Measurements from ENCODE around the gene NFYA. TPM values are rescaled to one million over a fixed set of nuclear protein-coding genes. Genes with fewer than 3 reads are reported as not detected.

Gene NFYA
- total and polyA plus RNA-seq, 2 of the 13 experiments (the other 11 are each of a cell fraction or from before 2014, with no cell fraction given): 16.0 to 22.9 TPM

DNA sequence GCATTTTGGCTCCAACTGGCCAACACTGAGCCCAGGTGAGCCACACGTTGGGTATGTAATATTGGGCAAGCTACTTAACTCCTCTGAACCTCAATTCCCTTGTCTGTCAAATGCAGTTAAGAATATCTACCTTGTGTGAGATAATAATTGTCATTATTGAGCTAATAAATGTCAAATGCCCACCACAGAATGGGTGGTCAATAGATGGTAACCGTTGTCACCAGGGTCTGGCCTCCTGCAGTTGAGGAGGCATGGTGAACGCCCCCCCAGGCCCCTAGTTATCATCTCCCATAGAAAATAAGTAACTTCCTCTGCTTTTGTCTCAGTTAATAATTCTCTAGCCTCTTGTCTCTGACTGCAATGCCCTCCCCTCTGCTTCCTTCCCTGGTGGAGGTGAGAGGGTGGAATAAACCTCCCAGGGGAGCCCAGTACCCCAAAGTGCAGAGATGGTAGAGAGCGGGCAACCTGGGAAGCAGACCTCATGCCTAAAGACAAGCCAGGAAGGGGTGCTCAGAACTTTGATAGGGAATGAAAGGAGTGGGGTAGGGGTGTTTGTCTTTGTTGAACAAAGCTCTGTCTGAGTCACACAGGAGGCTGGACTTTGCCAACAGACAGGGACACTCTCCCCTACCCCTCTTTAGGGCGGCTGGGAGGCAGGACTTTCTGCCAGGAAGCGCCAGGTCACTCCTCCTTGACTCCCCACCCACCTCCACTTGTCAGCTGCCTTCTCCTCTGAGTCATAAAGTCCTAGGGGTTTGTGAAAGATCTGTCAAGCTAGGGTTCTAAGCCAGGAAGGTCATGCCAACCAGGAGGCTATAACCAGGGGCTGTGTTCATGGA, 32.5 kb upstream of the NFYA start (continued):
- TF ChIP-seq ZNF350 (CRISPR knock-in tag; IDR thresholded peaks at IDR 0.05; ENCODE audit: borderline replicate concordance, low read depth) (peak; percentile 59; the same call in 1 of the 2 replicates), THAP11 (CRISPR knock-in tag; IDR thresholded peaks at IDR 0.05) (peak; percentile 53; the same call in 1 of the 2 replicates), ATM (IDR thresholded peaks at IDR 0.05; ENCODE audit: borderline replicate concordance) (no peak), NFYB (CRISPR knock-in tag; IDR thresholded peaks at IDR 0.05) (0 out of 2 replicates have a peak, but pooled peaks have one; percentile 16), SOX5 (CRISPR knock-in tag; IDR thresholded peaks at IDR 0.05; ENCODE audit: borderline replicate concordance) (peak; percentile 84; the same call in 1 of the 2 replicates), ZNF256 (CRISPR knock-in tag; conservative IDR thresholded peaks at IDR 0.05) (no peak; the same call in 1 of the 2 replicates), DNMT1 (CRISPR knock-in tag; IDR thresholded peaks at IDR 0.05) (no peak), GATAD1 (CRISPR knock-in tag; IDR thresholded peaks at IDR 0.05) (0 out of 2 replicates have a peak, but pooled peaks have one; percentile 43), ZNF629 (CRISPR knock-in tag; conservative IDR thresholded peaks at IDR 0.05) (peak; percentile 17; the same call in 1 of the 2 replicates), ZNF180 (CRISPR knock-in tag; IDR thresholded peaks at IDR 0.05; ENCODE audit: borderline replicate concordance, low read depth) (no peak), ISL2 (CRISPR knock-in tag; IDR thresholded peaks at IDR 0.05) (peak; percentile 48; the same call in 1 of the 2 replicates), EZH2 (conservative IDR thresholded peaks at IDR 0.05; ENCODE audit: low read depth, low read length) (no peak), GLI4 (CRISPR knock-in tag; IDR thresholded peaks at IDR 0.05; ENCODE audit: borderline replicate concordance) (no peak), BORCS8-MEF2B (CRISPR knock-in tag; IDR thresholded peaks at IDR 0.05) (no peak), ZNF232 (CRISPR knock-in tag; IDR thresholded peaks at IDR 0.05; ENCODE audit: borderline replicate concordance) (0 out of 2 replicates have a peak, but pooled peaks have one; percentile 55), TAF1 (CRISPR knock-in tag; IDR thresholded peaks at IDR 0.05) (no peak; the same call in 1 of the 2 replicates), AGO1 (IDR thresholded peaks at IDR 0.05; ENCODE audit: low read depth, low read length, poor library complexity, severe bottlenecking) (no peak), ZNF441 (CRISPR knock-in tag; IDR thresholded peaks at IDR 0.05; ENCODE audit: borderline replicate concordance) (peak; percentile 83; the same call in 1 of the 2 replicates), ZNF547 (CRISPR knock-in tag; IDR thresholded peaks at IDR 0.05) (peak; percentile 86), ZNF367 (CRISPR knock-in tag; IDR thresholded peaks at IDR 0.05; ENCODE audit: borderline replicate concordance) (no peak), BHLHE40 (IDR thresholded peaks at IDR 0.05; ENCODE audit: low read length) (no peak)
- TF ChIP-seq, protein P1, sequence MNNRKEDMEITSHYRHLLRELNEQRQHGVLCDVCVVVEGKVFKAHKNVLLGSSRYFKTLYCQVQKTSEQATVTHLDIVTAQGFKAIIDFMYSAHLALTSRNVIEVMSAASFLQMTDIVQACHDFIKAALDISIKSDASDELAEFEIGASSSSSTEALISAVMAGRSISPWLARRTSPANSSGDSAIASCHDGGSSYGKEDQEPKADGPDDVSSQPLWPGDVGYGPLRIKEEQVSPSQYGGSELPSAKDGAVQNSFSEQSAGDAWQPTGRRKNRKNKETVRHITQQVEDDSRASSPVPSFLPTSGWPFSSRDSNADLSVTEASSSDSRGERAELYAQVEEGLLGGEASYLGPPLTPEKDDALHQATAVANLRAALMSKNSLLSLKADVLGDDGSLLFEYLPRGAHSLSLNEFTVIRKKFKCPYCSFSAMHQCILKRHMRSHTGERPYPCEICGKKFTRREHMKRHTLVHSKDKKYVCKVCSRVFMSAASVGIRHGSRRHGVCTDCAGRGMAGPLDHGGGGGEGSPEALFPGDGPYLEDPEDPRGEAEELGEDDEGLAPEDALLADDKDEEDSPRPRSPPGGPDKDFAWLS (CRISPR knock-in tag; IDR thresholded peaks at IDR 0.05; ENCODE audit: borderline replicate concordance): no peak; the same call in 1 of the 2 replicates
- TF ChIP-seq, protein P2, sequence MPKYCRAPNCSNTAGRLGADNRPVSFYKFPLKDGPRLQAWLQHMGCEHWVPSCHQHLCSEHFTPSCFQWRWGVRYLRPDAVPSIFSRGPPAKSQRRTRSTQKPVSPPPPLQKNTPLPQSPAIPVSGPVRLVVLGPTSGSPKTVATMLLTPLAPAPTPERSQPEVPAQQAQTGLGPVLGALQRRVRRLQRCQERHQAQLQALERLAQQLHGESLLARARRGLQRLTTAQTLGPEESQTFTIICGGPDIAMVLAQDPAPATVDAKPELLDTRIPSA (CRISPR knock-in tag; IDR thresholded peaks at IDR 0.05; ENCODE audit: borderline replicate concordance): no peak
- TF ChIP-seq, protein P3, sequence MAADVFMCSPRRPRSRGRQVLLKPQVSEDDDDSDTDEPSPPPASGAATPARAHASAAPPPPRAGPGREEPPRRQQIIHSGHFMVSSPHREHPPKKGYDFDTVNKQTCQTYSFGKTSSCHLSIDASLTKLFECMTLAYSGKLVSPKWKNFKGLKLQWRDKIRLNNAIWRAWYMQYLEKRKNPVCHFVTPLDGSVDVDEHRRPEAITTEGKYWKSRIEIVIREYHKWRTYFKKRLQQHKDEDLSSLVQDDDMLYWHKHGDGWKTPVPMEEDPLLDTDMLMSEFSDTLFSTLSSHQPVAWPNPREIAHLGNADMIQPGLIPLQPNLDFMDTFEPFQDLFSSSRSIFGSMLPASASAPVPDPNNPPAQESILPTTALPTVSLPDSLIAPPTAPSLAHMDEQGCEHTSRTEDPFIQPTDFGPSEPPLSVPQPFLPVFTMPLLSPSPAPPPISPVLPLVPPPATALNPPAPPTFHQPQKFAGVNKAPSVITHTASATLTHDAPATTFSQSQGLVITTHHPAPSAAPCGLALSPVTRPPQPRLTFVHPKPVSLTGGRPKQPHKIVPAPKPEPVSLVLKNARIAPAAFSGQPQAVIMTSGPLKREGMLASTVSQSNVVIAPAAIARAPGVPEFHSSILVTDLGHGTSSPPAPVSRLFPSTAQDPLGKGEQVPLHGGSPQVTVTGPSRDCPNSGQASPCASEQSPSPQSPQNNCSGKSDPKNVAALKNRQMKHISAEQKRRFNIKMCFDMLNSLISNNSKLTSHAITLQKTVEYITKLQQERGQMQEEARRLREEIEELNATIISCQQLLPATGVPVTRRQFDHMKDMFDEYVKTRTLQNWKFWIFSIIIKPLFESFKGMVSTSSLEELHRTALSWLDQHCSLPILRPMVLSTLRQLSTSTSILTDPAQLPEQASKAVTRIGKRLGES (CRISPR knock-in tag; IDR thresholded peaks at IDR 0.05; ENCODE audit: borderline replicate concordance): no peak
